Activated CD8-positive, alpha-beta memory T cell treated with anti-CD3 and anti-CD28 coated beads, Interleukin-2, amount 50 U/mL, for 4 hours (primary cell): ENCODE measurements around the gene RADIL.

ENCODE experiments used
- DNase-seq: peaks from one replicate; pipeline ENCODE4 v3.0.0-alpha.2; 2020

RADIL gene

GRCh38 chr7:4789194-4790077, 94.1 kb downstream of the RADIL start:
- DNase-seq: no peak

- no peak for DNase-seq
Observed at GRCh38 chr7:4788627-4789189, 94.8 kb downstream of the RADIL start.

GRCh38 chr7:4787947-4788626, 95.4 kb downstream of the RADIL start:
- no peak for DNase-seq

GRCh38 chr7:4787541-4787940, 96.0 kb downstream of the RADIL start:
- no peak for DNase-seq

- no peak for DNase-seq
Observed at GRCh38 chr7:4786015-4786414, 97.5 kb downstream of the RADIL start.

GRCh38 chr7:4785371-4785770, 98.1 kb downstream of the RADIL start:
- DNase-seq: no peak

GRCh38 chr7:4784799-4785198, 98.7 kb downstream of the RADIL start:
- DNase-seq: no peak

GRCh38 chr7:4783762-4784351, 99.7 kb downstream of the RADIL start:
- no peak for DNase-seq

GRCh38 chr7:4783292-4783652, 100.2 kb downstream of the RADIL start:
- DNase-seq: no peak

GRCh38 chr7:4782333-4783291, 100.9 kb downstream of the RADIL start:
- no peak for DNase-seq

- DNase-seq: no peak
Observed at GRCh38 chr7:4781366-4782069, 102.0 kb downstream of the RADIL start.

- DNase-seq: no peak
Observed at GRCh38 chr7:4779118-4779517, 104.4 kb downstream of the RADIL start.

- DNase-seq: peak; percentile 43
Observed at GRCh38 chr7:4775848-4776623, 107.5 kb downstream of the RADIL start.

GRCh38 chr7:4775250-4775847, 108.2 kb downstream of the RADIL start, which contains the start of gene AP5Z1:
AP5Z1 (plus strand) TSS chr7:4775623; CDS start chr7:4775716, 93 bp downstream.
- DNase-seq: peak; percentile 95

GRCh38 chr7:4774658-4775249, 108.8 kb downstream of the RADIL start:
- no peak for DNase-seq

GRCh38 chr7:4774007-4774406, 109.5 kb downstream of the RADIL start:
- no peak for DNase-seq

- no peak for DNase-seq
Observed at GRCh38 chr7:4772306-4772705, 111.2 kb downstream of the RADIL start.

GRCh38 chr7:4771737-4772136, 111.8 kb downstream of the RADIL start:
- DNase-seq: no peak

- no peak for DNase-seq
Observed at GRCh38 chr7:4770886-4771285, 112.6 kb downstream of the RADIL start.

GRCh38 chr7:4769761-4770160, 113.8 kb downstream of the RADIL start:
- no peak for DNase-seq
